Breast epithelium (tissue), 4 donors: ENCODE measurements around the gene EHMT1. TPM values are rescaled to one million over a fixed set of nuclear protein-coding genes. Genes with fewer than 3 reads are reported as not detected.
"Not testable (repeated sequence)": the region's sequence is repeated elsewhere in the genome, so short reads cannot be mapped to it uniquely, and the experiment has no call there.

Source experiments
- DNase-seq, 2 donors: peaks; one replicate each; pipeline ENCODE4 v3.0.0-alpha.2; 2019; ENCODE audit warnings: low spot score in 2 of 2
- H3K27ac ChIP-seq, 2 donors: fragments of 200-600 bp; sonication (generic) in 1 of 2; one replicate each; pipeline ENCODE4 v1.5.1; 2016 to 2019; ENCODE audit warnings: mild to moderate bottlenecking in 1 of 2
- H3K27me3 ChIP-seq, 2 donors: fragments of 200-600 bp; sonication (generic) in 1 of 2; one replicate each; pipeline versions ENCODE4 v1.5.1 to v1.6.0; 2017 to 2019; ENCODE audit warnings: control low read depth in 1 of 2, mild to moderate bottlenecking in 1 of 2
- H3K36me3 ChIP-seq: fragments of 200-600 bp; one replicate; pipeline ENCODE4 v1.5.1; 2019
- H3K4me1 ChIP-seq, 2 donors: fragments of 200-600 bp; sonication (generic); one replicate each; pipeline ENCODE4 v1.5.1; 2016 to 2019; ENCODE audit warnings: control low read depth in 1 of 2
- H3K4me3 ChIP-seq, 3 donors: fragments of 200-600 bp; sonication (generic); 1 replicate in 2 of 3; 2 replicates in 1 of 3; pipeline ENCODE4 v1.5.1; 2016 to 2019; ENCODE audit warnings: mild to moderate bottlenecking in 3 of 3, moderate library complexity in 2 of 3
- H3K9me3 ChIP-seq, 2 donors: fragments of 200-600 bp; sonication (generic) in 1 of 2; one replicate each; pipeline ENCODE4 v1.5.1; 2016 to 2019; ENCODE audit warnings: control low read depth in 1 of 2
- POLR2A ChIP-seq: fragments of 450-650 bp; IDR thresholded peaks from one replicate; pipeline ENCODE4 v1.6.1; 2016; ENCODE audit warnings: antibody characterized with exemption, mild to moderate bottlenecking, moderate library complexity
- POLR2AphosphoS5 ChIP-seq, 3 donors: sonication (generic); formaldehyde crosslinking; IDR thresholded peaks; one replicate each; pipeline ENCODE4 v1.6.1; 2017; ENCODE audit warnings: antibody characterized with exemption in 3 of 3
- intact Hi-C: fragments of 100-400 bp; cut with DNase I; formaldehyde crosslinking; loops from one replicate; pipeline ENCODE4 v1.15.1; 2023; ENCODE audit warnings: low total_unique reads
- total RNA-seq, 3 donors: library from RNA; depleted of rRNA; stranded (reverse); fragments of >200 nt; gene quantifications; one replicate each; pipeline ENCODE4 v1.1.0, GENCODE V29; 2016
- TF ChIP-seq, protein P1 (sequence below), 3 donors: fragments of 450-650 bp; IDR thresholded peaks; one replicate each; pipeline ENCODE4 v1.5.1; 2016 to 2017; ENCODE audit warnings: antibody characterized with exemption in 3 of 3, mild to moderate bottlenecking in 3 of 3, moderate library complexity in 3 of 3

Gene EHMT1
- total RNA-seq, 3 donors from 2014 or later = 63.7 to 113 (median 91.2) TPM

- H3K36me3 ChIP-seq = no peaks in the 10 kb centered on the region
- TF ChIP-seq, protein P1, sequence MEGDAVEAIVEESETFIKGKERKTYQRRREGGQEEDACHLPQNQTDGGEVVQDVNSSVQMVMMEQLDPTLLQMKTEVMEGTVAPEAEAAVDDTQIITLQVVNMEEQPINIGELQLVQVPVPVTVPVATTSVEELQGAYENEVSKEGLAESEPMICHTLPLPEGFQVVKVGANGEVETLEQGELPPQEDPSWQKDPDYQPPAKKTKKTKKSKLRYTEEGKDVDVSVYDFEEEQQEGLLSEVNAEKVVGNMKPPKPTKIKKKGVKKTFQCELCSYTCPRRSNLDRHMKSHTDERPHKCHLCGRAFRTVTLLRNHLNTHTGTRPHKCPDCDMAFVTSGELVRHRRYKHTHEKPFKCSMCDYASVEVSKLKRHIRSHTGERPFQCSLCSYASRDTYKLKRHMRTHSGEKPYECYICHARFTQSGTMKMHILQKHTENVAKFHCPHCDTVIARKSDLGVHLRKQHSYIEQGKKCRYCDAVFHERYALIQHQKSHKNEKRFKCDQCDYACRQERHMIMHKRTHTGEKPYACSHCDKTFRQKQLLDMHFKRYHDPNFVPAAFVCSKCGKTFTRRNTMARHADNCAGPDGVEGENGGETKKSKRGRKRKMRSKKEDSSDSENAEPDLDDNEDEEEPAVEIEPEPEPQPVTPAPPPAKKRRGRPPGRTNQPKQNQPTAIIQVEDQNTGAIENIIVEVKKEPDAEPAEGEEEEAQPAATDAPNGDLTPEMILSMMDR (IDR thresholded peaks at IDR 0.05) = no peak
- TF ChIP-seq POLR2A (no peak), POLR2AphosphoS5 (IDR thresholded peaks at IDR 0.05) (no peak)
- no peak overlapping the region for H3K27ac ChIP-seq
- peaks cover 0 to 4% of the 10 kb centered on the region in 2 donors for H3K4me1 ChIP-seq
- peaks cover 0 to 44% of the 10 kb centered on the region in 2 donors for H3K27me3 ChIP-seq
- H3K4me3 ChIP-seq = no peak overlapping the region
- no peaks in the 10 kb centered on the region for H3K9me3 ChIP-seq
- no peak for DNase-seq
- intact Hi-C loops = no loop called here
These were observed 262.2 kb downstream of the EHMT1 start for GRCh38 chr9:137880976-137881530.

DNA sequence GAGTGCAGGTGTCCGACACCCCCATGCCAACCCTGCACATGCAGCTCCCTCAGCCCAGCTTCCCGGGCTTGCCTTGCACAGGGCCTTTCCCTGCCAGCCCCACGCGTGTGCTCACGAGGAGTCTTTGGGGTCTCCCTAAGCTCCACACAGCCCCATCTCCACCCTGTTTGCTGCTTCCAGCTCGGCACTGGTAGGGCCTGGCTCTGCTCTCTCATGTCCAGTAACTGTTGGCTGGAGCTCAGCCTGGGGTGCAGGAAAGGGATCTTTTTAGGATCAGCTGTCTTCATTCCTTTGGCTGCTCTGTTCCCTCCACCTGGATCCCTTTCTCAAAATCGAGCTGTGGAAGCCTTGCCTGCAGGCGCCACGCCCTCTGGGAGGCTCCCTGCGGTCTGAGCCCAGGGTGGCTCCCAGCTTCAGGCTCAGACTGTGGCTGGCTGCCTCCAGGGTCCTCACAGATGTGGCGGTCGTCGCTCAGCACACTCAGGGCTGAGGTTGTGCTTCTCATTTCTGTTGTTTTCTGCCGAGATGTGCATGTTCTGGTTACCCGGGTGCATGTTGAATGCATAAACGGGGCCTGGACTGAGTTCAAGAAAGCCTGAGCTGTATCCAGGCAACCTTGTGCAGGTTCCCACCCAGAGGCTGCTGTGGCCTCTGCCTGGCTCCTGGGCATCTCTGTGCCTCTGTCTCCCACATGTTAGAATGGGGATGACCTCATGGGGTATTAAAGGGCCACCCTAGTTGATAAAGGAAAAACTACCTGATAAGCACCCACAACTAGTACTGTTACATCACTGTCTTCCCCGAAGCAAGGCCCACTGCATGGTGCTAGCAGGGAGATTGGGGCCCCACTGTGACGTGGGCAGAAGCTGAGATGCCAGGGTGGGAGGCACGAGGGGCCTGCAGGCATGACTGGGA is 263.0 kb downstream of the EHMT1 start:
- Histone ChIP-seq H3K36me3 (no peaks in the 10 kb centered on the region), H3K27ac (no peak overlapping the region), H3K27me3 (peaks cover 0 to 36% of the 10 kb centered on the region in 2 donors), H3K9me3 (no peaks in the 10 kb centered on the region), H3K4me3 (no peak overlapping the region), H3K4me1 (peaks cover 0 to 4% of the 10 kb centered on the region in 2 donors)
- no peak for DNase-seq
- TF ChIP-seq, protein P1 (IDR thresholded peaks at IDR 0.05) = no peak
- no peak for TF ChIP-seq POLR2A
- TF ChIP-seq POLR2AphosphoS5 (IDR thresholded peaks at IDR 0.05) = no peak
- intact Hi-C loops = no loop called here

GRCh38 chr9:137882506-137882821 is 263.7 kb downstream of the EHMT1 start:
- H3K9me3 ChIP-seq = no peaks in the 10 kb centered on the region
- H3K4me1 ChIP-seq = peaks cover 0 to 4% of the 10 kb centered on the region in 2 donors
- intact Hi-C loops = no loop called here
- H3K36me3 ChIP-seq = no peaks in the 10 kb centered on the region
- TF ChIP-seq, protein P1 (IDR thresholded peaks at IDR 0.05) = no peak
- TF ChIP-seq POLR2AphosphoS5 (IDR thresholded peaks at IDR 0.05) (no peak), POLR2A (no peak)
- H3K27me3 ChIP-seq = peaks cover 0 to 30% of the 10 kb centered on the region in 2 donors
- no peak overlapping the region for H3K4me3 ChIP-seq
- no peak overlapping the region for H3K27ac ChIP-seq
- no peak for DNase-seq

DNA sequence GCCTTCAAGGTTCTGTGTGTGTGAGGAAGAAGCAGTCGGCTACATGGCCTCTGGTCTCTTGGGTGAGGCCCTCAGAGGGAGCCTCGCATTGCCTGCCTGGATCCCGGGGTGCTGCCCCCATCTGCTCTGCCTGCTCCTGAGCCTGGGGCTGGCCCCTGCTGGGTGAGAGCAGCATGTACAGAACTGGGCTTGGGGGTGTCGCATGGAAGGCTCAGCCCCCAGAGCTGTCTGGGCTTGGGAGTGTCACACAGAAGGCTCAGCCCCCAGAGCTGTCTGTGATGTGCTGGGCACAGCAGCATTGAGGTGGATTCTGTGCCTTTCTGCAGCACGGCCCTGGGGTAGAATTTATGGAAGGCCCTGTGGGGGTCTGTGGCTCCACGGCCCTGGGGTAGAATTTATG is 265.2 kb downstream of the EHMT1 start:
- DNase-seq, H3K27ac ChIP-seq, H3K36me3 ChIP-seq, H3K4me1 ChIP-seq, H3K4me3 ChIP-seq, H3K9me3 ChIP-seq, intact Hi-C loops: not testable (repeated sequence)
- H3K27me3 ChIP-seq = peaks cover 0 to 20% of the 10 kb centered on the region in 2 donors

DNA sequence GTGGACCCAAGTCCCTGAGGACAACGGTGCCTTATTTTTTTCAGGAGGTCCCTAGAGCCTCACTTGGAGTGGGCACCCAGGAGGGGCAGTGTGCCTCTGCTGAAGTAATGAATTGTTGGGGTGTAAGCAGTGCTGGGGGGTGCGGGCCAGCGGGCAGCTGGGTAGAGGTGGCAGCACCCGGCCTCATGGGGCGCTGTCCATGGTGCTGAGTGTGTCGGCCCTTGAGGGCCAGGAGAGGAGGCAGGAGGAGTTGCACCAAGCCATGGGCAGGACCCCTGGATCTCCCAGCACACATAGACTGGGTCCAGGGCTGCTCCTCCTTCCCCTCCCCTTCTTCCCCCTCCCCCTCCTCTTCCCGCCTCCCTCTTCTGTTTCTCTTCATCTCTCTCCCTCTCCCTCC is 265.7 kb downstream of the EHMT1 start:
- H3K27ac ChIP-seq, H3K9me3 ChIP-seq, intact Hi-C loops, H3K4me3 ChIP-seq, H3K36me3 ChIP-seq, DNase-seq, H3K4me1 ChIP-seq: not testable (repeated sequence)
- H3K27me3 ChIP-seq = peaks cover 0 to 15% of the 10 kb centered on the region in 2 donors

DNA sequence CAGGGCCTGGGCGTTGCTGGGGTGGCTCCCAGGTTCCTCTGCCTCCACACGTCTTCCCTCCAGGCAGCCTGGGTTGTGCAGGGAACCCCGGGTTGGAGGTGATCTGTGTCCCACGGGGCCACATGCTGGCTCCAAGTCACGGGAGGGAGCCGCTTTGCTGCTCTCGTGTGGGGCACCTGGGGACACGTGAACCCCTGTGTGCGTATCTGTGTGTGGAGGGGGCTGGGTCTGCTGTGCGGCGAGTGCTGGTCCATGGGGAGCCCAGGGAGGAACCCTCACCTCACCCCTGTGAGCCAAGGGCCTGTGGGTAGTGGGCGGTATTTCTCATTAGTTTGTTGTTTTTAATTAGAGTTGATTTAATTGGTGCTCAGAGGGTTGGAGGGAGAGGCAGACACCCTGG is 266.3 kb downstream of the EHMT1 start:
- H3K9me3 ChIP-seq, H3K27me3 ChIP-seq, DNase-seq, H3K4me3 ChIP-seq, intact Hi-C loops, H3K36me3 ChIP-seq, H3K27ac ChIP-seq, H3K4me1 ChIP-seq: not testable (repeated sequence)

Other genes starting within 250 kb of the EHMT1 start
- 10 to 100 TPM in 2 of 3 donors, 1 to 10 TPM in 1; 7.7 to 28.7 (median 20.6) TPM for gene EXD3, start 195.8 kb upstream of the EHMT1 start, total RNA-seq
- gene NOXA1, start 195.6 kb upstream of the EHMT1 start, total RNA-seq = 10 to 100 TPM in 1 of 3 donors, 1 to 10 TPM in 2; 2.9 to 13.8 (median 4.6) TPM
- gene ENTPD8, start 177.6 kb upstream of the EHMT1 start, total RNA-seq = 1 to 10 TPM in 2 of 3 donors, not detected in 1; 2.0 to 3.2 TPM
- gene NSMF, start 159.7 kb upstream of the EHMT1 start, total RNA-seq = 10 to 100 TPM; 30.9 to 38.4 (median 37.4) TPM
- 10 to 100 TPM; 17.3 to 18.7 (median 17.7) TPM for gene PNPLA7, start 68.6 kb upstream of the EHMT1 start, total RNA-seq
- 10 to 100 TPM; 45.4 to 71.8 (median 65.4) TPM for gene MRPL41, start 67.1 kb upstream of the EHMT1 start, total RNA-seq
- 10 to 100 TPM; 23.4 to 47.5 (median 45.1) TPM for gene DPH7, start 40.1 kb upstream of the EHMT1 start, total RNA-seq
- gene ZMYND19, start 28.5 kb upstream of the EHMT1 start, total RNA-seq = 10 to 100 TPM in 2 of 3 donors, 1 to 10 TPM in 1; 9.4 to 17.7 (median 16.5) TPM
- 100 to 1,000 TPM in 1 of 3 donors, 10 to 100 TPM in 2; 23.8 to 122 (median 57.0) TPM for gene ARRDC1, start 13.3 kb upstream of the EHMT1 start, total RNA-seq